ENCODE data around the gene CES2.
"Not testable (repeated sequence)": the region's sequence is repeated elsewhere in the genome, so short reads cannot be mapped to it uniquely, and the experiment has no call there.

Gene CES2

GRCh38 chr16:66919569-66920298, 15.6 kb upstream of the CES2 start:
- no peak for DNase-seq (ENCODE audit: low spot score)

- DNase-seq (ENCODE audit: low spot score): no peak
Measured at GRCh38 chr16:66920299-66920590, 15.1 kb upstream of the CES2 start.

GRCh38 chr16:66920924-66921680, 14.2 kb upstream of the CES2 start:
- DNase-seq (ENCODE audit: low spot score): no peak

- DNase-seq (ENCODE audit: low spot score): no peak
Measured at GRCh38 chr16:66921729-66922450, 13.4 kb upstream of the CES2 start.

- no peak for DNase-seq (ENCODE audit: low spot score)
Measured at GRCh38 chr16:66923247-66923731, 12.0 kb upstream of the CES2 start.

GRCh38 chr16:66923866-66924265, 11.4 kb upstream of the CES2 start:
- DNase-seq (ENCODE audit: low spot score): no peak

- DNase-seq (ENCODE audit: low spot score): no peak
Measured at GRCh38 chr16:66924527-66925321, 10.6 kb upstream of the CES2 start.

- no peak for DNase-seq (ENCODE audit: low spot score)
Measured at GRCh38 chr16:66925322-66925840, 9.9 kb upstream of the CES2 start, which contains the start of gene RRAD. Gene RRAD, minus strand, starts transcription at chr16:66925535. Its CDS starts 356 bp downstream, at chr16:66925179.

- no peak for DNase-seq (ENCODE audit: low spot score)
Measured at GRCh38 chr16:66926171-66926947, 9.0 kb upstream of the CES2 start.

GRCh38 chr16:66926961-66927436, 8.3 kb upstream of the CES2 start:
- peak; percentile 36 for DNase-seq (ENCODE audit: low spot score)

GRCh38 chr16:66927918-66928649, 7.2 kb upstream of the CES2 start:
- peak; percentile 55 for DNase-seq (ENCODE audit: low spot score)

GRCh38 chr16:66928702-66929388, 6.5 kb upstream of the CES2 start:
- DNase-seq (ENCODE audit: low spot score): peak; percentile 46

- DNase-seq (ENCODE audit: low spot score): peak; percentile 82
Measured at GRCh38 chr16:66930189-66930588, 5.1 kb upstream of the CES2 start.

- DNase-seq (ENCODE audit: low spot score): no peak
Measured at GRCh38 chr16:66931665-66932064, 3.7 kb upstream of the CES2 start.

- no peak for DNase-seq (ENCODE audit: low spot score)
Measured at GRCh38 chr16:66932076-66932475, 3.2 kb upstream of the CES2 start.

- peak; percentile 75 for DNase-seq (ENCODE audit: low spot score)
Measured at GRCh38 chr16:66933776-66934137, 1.6 kb upstream of the CES2 start.

- peak; percentile 81 for DNase-seq (ENCODE audit: low spot score)
Measured at GRCh38 chr16:66934138-66934838, 1.0 kb upstream of the CES2 start, which contains the start of gene CIAO2B. Gene CIAO2B, minus strand, starts transcription at chr16:66934402. Its CDS starts 38 bp downstream, at chr16:66934364.

- DNase-seq (ENCODE audit: low spot score): not testable (repeated sequence)
Measured at GRCh38 chr16:66934839-66935313, 440 bp upstream of the CES2 start.

GRCh38 chr16:66936462-66936861, 1.1 kb downstream of the CES2 start:
- DNase-seq (ENCODE audit: low spot score): no peak
